Measurements from ENCODE around the gene NDUFB4. TPM values are rescaled to one million over a fixed set of nuclear protein-coding genes. Genes with fewer than 3 reads are reported as not detected.

Gene NDUFB4
- 100 to 1,000 TPM; 136 to 218 (median 200) TPM for polyA plus RNA-seq (ENCODE audit: insufficient read length in 4 of 4)

- peak; percentile 95 to 97 (median 96) for DNase-seq (ENCODE audit: low read depth in 4 of 4, low spot score in 3 of 4)
These were observed at the start of gene NDUFB4 for GRCh38 chr3:120596116-120596852. Gene NDUFB4, plus strand, starts transcription at chr3:120596336. Its CDS starts 24 bp downstream, at chr3:120596360.

- no peak for DNase-seq (ENCODE audit: low read depth in 4 of 4, low spot score in 3 of 4)
These were observed 45.6 kb upstream of the NDUFB4 start for GRCh38 chr3:120550546-120550945.

GRCh38 chr3:120552184-120553172 lies 43.7 kb upstream of the NDUFB4 start:
- DNase-seq (ENCODE audit: low read depth in 4 of 4, low spot score in 3 of 4) = no peak

GRCh38 chr3:120554812-120555606 lies 41.1 kb upstream of the NDUFB4 start:
- no peak for DNase-seq (ENCODE audit: low read depth in 4 of 4, low spot score in 3 of 4)

GRCh38 chr3:120555657-120556509 lies 40.3 kb upstream of the NDUFB4 start:
- no peak for DNase-seq (ENCODE audit: low read depth in 4 of 4, low spot score in 3 of 4)

GRCh38 chr3:120557115-120557514 lies 39.0 kb upstream of the NDUFB4 start:
- no peak for DNase-seq (ENCODE audit: low read depth in 4 of 4, low spot score in 3 of 4)

GRCh38 chr3:120558771-120559241 lies 37.3 kb upstream of the NDUFB4 start:
- peak; percentile 76 to 85 (median 80) for DNase-seq (ENCODE audit: low read depth in 4 of 4, low spot score in 3 of 4)

- DNase-seq (ENCODE audit: low read depth in 4 of 4, low spot score in 3 of 4) = no peak
These were observed 36.7 kb upstream of the NDUFB4 start for GRCh38 chr3:120559242-120560061.

- no peak for DNase-seq (ENCODE audit: low read depth in 4 of 4, low spot score in 3 of 4)
These were observed 35.6 kb upstream of the NDUFB4 start for GRCh38 chr3:120560304-120561250.

GRCh38 chr3:120561251-120562045 lies 34.7 kb upstream of the NDUFB4 start:
- no peak for DNase-seq (ENCODE audit: low read depth in 4 of 4, low spot score in 3 of 4)

GRCh38 chr3:120563356-120564022 lies 32.6 kb upstream of the NDUFB4 start:
- DNase-seq (ENCODE audit: low read depth in 4 of 4, low spot score in 3 of 4) = no peak

GRCh38 chr3:120566243-120566975 lies 29.7 kb upstream of the NDUFB4 start:
- DNase-seq (ENCODE audit: low read depth in 4 of 4, low spot score in 3 of 4) = no peak

- no peak for DNase-seq (ENCODE audit: low read depth in 4 of 4, low spot score in 3 of 4)
These were observed 28.6 kb upstream of the NDUFB4 start for GRCh38 chr3:120567370-120568201.

- no peak for DNase-seq (ENCODE audit: low read depth in 4 of 4, low spot score in 3 of 4)
These were observed 28.0 kb upstream of the NDUFB4 start for GRCh38 chr3:120568202-120568531.

GRCh38 chr3:120568598-120568997 lies 27.5 kb upstream of the NDUFB4 start:
- DNase-seq (ENCODE audit: low read depth in 4 of 4, low spot score in 3 of 4) = no peak

All from left renal pelvis (tissue), 4 donors.